ENCODE results near the gene CD82. TPM values are rescaled to one million over a fixed set of nuclear protein-coding genes. Genes with fewer than 3 reads are reported as not detected.

The CD82 gene
- total RNA-seq, 1 experiment from 2014 or later, result 26.1 TPM

GRCh38 chr11:44576656-44577055 is 11.2 kb downstream of the CD82 start:
- intact Hi-C loops (cut with micrococcal nuclease; ENCODE audit: unreplicated experiment), result no loop called here
- ChIA-PET POLR2A (no interaction called here), CTCF (no interaction called here)
- BruUV-seq (replicated peaks), result no TSS peak
- in situ Hi-C loops (cut with HindIII; ENCODE audit: low pct_unique_long_range_greater_than_20kb, low sequenced_read_pairs), result no loop called here
- TF ChIP-seq POLR2AphosphoS5 (IDR thresholded peaks at IDR 0.05; ENCODE audit: low read depth, low read length), result no peak
- no peak for TF ChIP-seq SIN3A (IDR thresholded peaks at IDR 0.05; ENCODE audit: borderline replicate concordance, insufficient read depth, low read depth, low read length)
- no peak for TF ChIP-seq REST (IDR thresholded peaks at IDR 0.05; ENCODE audit: insufficient read depth in 1 of 2, low read depth in 2 of 2, low read length in 1 of 2)
- no peak for TF ChIP-seq TCF7L2 (IDR thresholded peaks at IDR 0.05; ENCODE audit: low read depth, low read length)
- no peak for TF ChIP-seq CTCF (IDR thresholded peaks at IDR 0.05)
- DNase-seq (ENCODE audit: low read depth, low spot score), result no peak
- ATAC-seq, result no peak
- Histone ChIP-seq H3K27me3 (ENCODE audit: control insufficient read depth, insufficient read depth, low read length) (no peaks in the 10 kb centered on the region), H3K4me3 (ENCODE audit: low read depth in 2 of 2, low read length in 2 of 2) (no peak overlapping the region), H3K27ac (ENCODE audit: low read length) (no peak overlapping the region), H3K36me3 (ENCODE audit: control insufficient read depth, insufficient read depth, low read length) (no peaks in the 10 kb centered on the region), H3K4me1 (ENCODE audit: control insufficient read depth, insufficient read depth, low read length) (no peaks in the 10 kb centered on the region), H3K9me3 (ENCODE audit: control insufficient read depth, insufficient read depth, low read depth, low read length) (no peaks in the 10 kb centered on the region)

GRCh38 chr11:44577231-44577830 is 11.9 kb downstream of the CD82 start:
- Histone ChIP-seq H3K4me1 (ENCODE audit: control insufficient read depth, insufficient read depth, low read length) (no peaks in the 10 kb centered on the region), H3K27ac (ENCODE audit: low read length) (no peak overlapping the region), H3K9me3 (ENCODE audit: control insufficient read depth, insufficient read depth, low read depth, low read length) (no peaks in the 10 kb centered on the region), H3K36me3 (ENCODE audit: control insufficient read depth, insufficient read depth, low read length) (no peaks in the 10 kb centered on the region), H3K4me3 (ENCODE audit: low read depth in 2 of 2, low read length in 2 of 2) (no peak overlapping the region), H3K27me3 (ENCODE audit: control insufficient read depth, insufficient read depth, low read length) (no peaks in the 10 kb centered on the region)
- no TSS peak for BruUV-seq (replicated peaks)
- ChIA-PET CTCF (no interaction called here), POLR2A (no interaction called here)
- DNase-seq (ENCODE audit: low read depth, low spot score), result no peak
- in situ Hi-C loops (cut with HindIII; ENCODE audit: low pct_unique_long_range_greater_than_20kb, low sequenced_read_pairs) (no loop called here), intact Hi-C loops (cut with micrococcal nuclease; ENCODE audit: unreplicated experiment) (no loop called here)
- no peak for ATAC-seq
- TF ChIP-seq SIN3A (IDR thresholded peaks at IDR 0.05; ENCODE audit: borderline replicate concordance, insufficient read depth, low read depth, low read length), result no peak

- TF ChIP-seq REST (IDR thresholded peaks at IDR 0.05; ENCODE audit: insufficient read depth in 1 of 2, low read depth in 2 of 2, low read length in 1 of 2) (no peak), POLR2AphosphoS5 (IDR thresholded peaks at IDR 0.05; ENCODE audit: low read depth, low read length) (no peak), SIN3A (IDR thresholded peaks at IDR 0.05; ENCODE audit: borderline replicate concordance, insufficient read depth, low read depth, low read length) (no peak), TCF7L2 (IDR thresholded peaks at IDR 0.05; ENCODE audit: low read depth, low read length) (no peak), CTCF (IDR thresholded peaks at IDR 0.05) (no peak)
- H3K9me3 ChIP-seq (ENCODE audit: control insufficient read depth, insufficient read depth, low read depth, low read length), result no peaks in the 10 kb centered on the region
- H3K4me1 ChIP-seq (ENCODE audit: control insufficient read depth, insufficient read depth, low read length), result no peaks in the 10 kb centered on the region
- H3K36me3 ChIP-seq (ENCODE audit: control insufficient read depth, insufficient read depth, low read length), result no peaks in the 10 kb centered on the region
- CTCF ChIA-PET, result interaction anchor here (0.7 kb wide), 1 partner anchor 9 kb away, joined by 4 read pairs; no protein-coding TSS in a partner anchor
- POLR2A ChIA-PET, result no interaction called here
- in situ Hi-C loops (cut with HindIII; ENCODE audit: low pct_unique_long_range_greater_than_20kb, low sequenced_read_pairs), result no loop called here
- intact Hi-C loops (cut with micrococcal nuclease; ENCODE audit: unreplicated experiment), result no loop called here
- H3K4me3 ChIP-seq (ENCODE audit: low read depth in 2 of 2, low read length in 2 of 2), result no peak overlapping the region
- no peak overlapping the region for H3K27ac ChIP-seq (ENCODE audit: low read length)
- no TSS peak for BruUV-seq (replicated peaks)
- ATAC-seq, result no peak
- DNase-seq (ENCODE audit: low read depth, low spot score), result no peak
- H3K27me3 ChIP-seq (ENCODE audit: control insufficient read depth, insufficient read depth, low read length), result no peaks in the 10 kb centered on the region
Observed at GRCh38 chr11:44578279-44578678, 12.8 kb downstream of the CD82 start.
